Keratinocyte (primary cell): ENCODE measurements around the gene ENG.

Experiments
- CTCF ChIP-seq, 3 experiments: IDR thresholded peaks in 1 of 3; conservative IDR thresholded peaks in 1 of 3; optimal IDR thresholded peaks in 1 of 3; 2 replicates in 2 of 3; 3 replicates in 1 of 3; pipeline versions ENCODE3 to v1.5.1; 2011; ENCODE audit warnings: low read length in 3 of 3, mild to moderate bottlenecking in 3 of 3, moderate library complexity in 2 of 3, control low read depth in 1 of 3, inconsistent platforms in 1 of 3; ENCODE audit not compliant: insufficient read depth in 2 of 3; ENCODE audit errors: extremely low read depth in 1 of 3
- EZH2 ChIP-seq: IDR thresholded peaks from one replicate; pipeline ENCODE4 v1.6.1; 2012; ENCODE audit warnings: inconsistent platforms, mild to moderate bottlenecking, low read length, moderate library complexity

GRCh38 chr9:127812936-127813675 lies 41.4 kb downstream of the ENG start:
- TF ChIP-seq CTCF (optimal IDR thresholded peaks at IDR 0.05 in 1 of 3, IDR thresholded peaks at IDR 0.05 in 1 of 3, conservative IDR thresholded peaks at IDR 0.05 in 1 of 3; ENCODE audit: extremely low read depth in 1 of 3, insufficient read depth in 2 of 3, low read length in 3 of 3) (no peak), EZH2 (no peak)
